Hematopoietic multipotent progenitor cell treated with erythropoietin and hydrocortisone succinate and interleukin-3 and kit ligand, for 15 days (in vitro differentiated cells): ENCODE measurements around the gene ZNHIT2.
"Not testable (repeated sequence)": the region's sequence is repeated elsewhere in the genome, so short reads cannot be mapped to it uniquely, and the experiment has no call there.

Source experiments
- DNase-seq: peaks from one replicate; pipeline ENCODE4 v3.0.0-alpha.2; 2015; ENCODE audit warnings: low spot score

The ZNHIT2 gene

GRCh38 chr11:65117206-65118096 lies at the start of gene ZNHIT2:
Gene ZNHIT2, minus strand, starts transcription at chr11:65117701. Its CDS starts 48 bp downstream, at chr11:65117653.
- DNase-seq: peak; percentile 100

GRCh38 chr11:65166893-65167292 lies 49.4 kb upstream of the ZNHIT2 start:
- no peak for DNase-seq

- DNase-seq: no peak
Observed at GRCh38 chr11:65165410-65166317, 48.2 kb upstream of the ZNHIT2 start.

GRCh38 chr11:65163684-65164083 lies 46.2 kb upstream of the ZNHIT2 start:
- DNase-seq: no peak

- DNase-seq: no peak
Observed at GRCh38 chr11:65160643-65161042, 43.1 kb upstream of the ZNHIT2 start.

GRCh38 chr11:65159012-65159411 lies 41.5 kb upstream of the ZNHIT2 start:
- no peak for DNase-seq

- no peak for DNase-seq
Observed at GRCh38 chr11:65157336-65157735, 39.8 kb upstream of the ZNHIT2 start.

GRCh38 chr11:65156926-65157325 lies 39.4 kb upstream of the ZNHIT2 start:
- no peak for DNase-seq

- DNase-seq: no peak
Observed at GRCh38 chr11:65156256-65156655, 38.8 kb upstream of the ZNHIT2 start.

GRCh38 chr11:65152122-65152521 lies 34.6 kb upstream of the ZNHIT2 start:
- DNase-seq: no peak

- DNase-seq: no peak
Observed at GRCh38 chr11:65151331-65151899, 33.9 kb upstream of the ZNHIT2 start.

- DNase-seq: peak; percentile 92
Observed at GRCh38 chr11:65150509-65151299, 33.2 kb upstream of the ZNHIT2 start.

GRCh38 chr11:65150131-65150508 lies 32.6 kb upstream of the ZNHIT2 start:
- DNase-seq: not testable (repeated sequence)

GRCh38 chr11:65148657-65149056 lies 31.2 kb upstream of the ZNHIT2 start:
- DNase-seq: no peak

- DNase-seq: no peak
Observed at GRCh38 chr11:65147352-65148075, 30.0 kb upstream of the ZNHIT2 start.

GRCh38 chr11:65141896-65142494 lies 24.5 kb upstream of the ZNHIT2 start:
- DNase-seq: no peak

GRCh38 chr11:65136515-65137096 lies 19.1 kb upstream of the ZNHIT2 start:
- DNase-seq: no peak

GRCh38 chr11:65135633-65136145 lies 18.2 kb upstream of the ZNHIT2 start:
- no peak for DNase-seq

- DNase-seq: peak; percentile 95
Observed at GRCh38 chr11:65134952-65135632, 17.6 kb upstream of the ZNHIT2 start.
